ENCODE measurements around the gene CLOCK. TPM values are rescaled to one million over a fixed set of nuclear protein-coding genes. Genes with fewer than 3 reads are reported as not detected.
"Not testable (repeated sequence)": the region's sequence is repeated elsewhere in the genome, so short reads cannot be mapped to it uniquely, and the experiment has no call there.

CLOCK gene
- total RNA-seq, 2 experiments from 2014 or later: 1.9 to 9.0 TPM

GRCh38 chr4:55588160-55588559, 41.5 kb upstream of the CLOCK start:
- ChIA-PET CTCF (ENCODE audit: unreplicated experiment) (no interaction called here), POLR2A (no interaction called here)
- H3K4me2 ChIP-seq (ENCODE audit: low read length): no peak overlapping the region
- no peaks in the 10 kb centered on the region for H3K36me3 ChIP-seq (ENCODE audit: insufficient read depth, low read length)
- no peak for TF ChIP-seq EZH2phosphoT487 (IDR thresholded peaks at IDR 0.05; ENCODE audit: borderline replicate concordance, low read depth, low read length)
- no peak for TF ChIP-seq CTCF (conservative IDR thresholded peaks at IDR 0.05; ENCODE audit: low read length)
- no TSS peak for BruUV-seq (replicated peaks)
- H4K20me1 ChIP-seq (ENCODE audit: insufficient read depth, low read length): no peaks in the 10 kb centered on the region
- no peaks in the 10 kb centered on the region for H3K79me2 ChIP-seq (ENCODE audit: insufficient read depth, low read depth, low read length)
- no peak for DNase-seq (ENCODE audit: low spot score)
- no peak overlapping the region for H2AFZ ChIP-seq (ENCODE audit: low read length)
- H3K9me2 ChIP-seq (ENCODE audit: insufficient read depth, low read length): no peaks in the 10 kb centered on the region
- intact Hi-C loops (cut with micrococcal nuclease; ENCODE audit: unreplicated experiment): no loop called here
- H3K4me3 ChIP-seq (ENCODE audit: low read depth, low read length, poor library complexity, severe bottlenecking): no peak overlapping the region
- no peaks in the 10 kb centered on the region for H3K4me1 ChIP-seq (ENCODE audit: insufficient read depth, low read length, poor library complexity, severe bottlenecking)
- H3K9me3 ChIP-seq (ENCODE audit: low read length): no peaks in the 10 kb centered on the region
- no peak overlapping the region for H3K27ac ChIP-seq (ENCODE audit: low read depth, low read length, poor library complexity, severe bottlenecking)

GRCh38 chr4:55582773-55583172, 36.1 kb upstream of the CLOCK start:
- H3K4me1 ChIP-seq (ENCODE audit: insufficient read depth, low read length, poor library complexity, severe bottlenecking); H3K36me3 ChIP-seq (ENCODE audit: insufficient read depth, low read length); H3K79me2 ChIP-seq (ENCODE audit: insufficient read depth, low read depth, low read length); intact Hi-C loops (cut with micrococcal nuclease; ENCODE audit: unreplicated experiment); H2AFZ ChIP-seq (ENCODE audit: low read length); H3K9me3 ChIP-seq (ENCODE audit: low read length); H4K20me1 ChIP-seq (ENCODE audit: insufficient read depth, low read length); CTCF ChIA-PET (ENCODE audit: unreplicated experiment); H3K9me2 ChIP-seq (ENCODE audit: insufficient read depth, low read length); BruUV-seq (replicated peaks); H3K27ac ChIP-seq (ENCODE audit: low read depth, low read length, poor library complexity, severe bottlenecking); H3K4me3 ChIP-seq (ENCODE audit: low read depth, low read length, poor library complexity, severe bottlenecking); POLR2A ChIA-PET; DNase-seq (ENCODE audit: low spot score); H3K4me2 ChIP-seq (ENCODE audit: low read length): not testable (repeated sequence)

- intact Hi-C loops (cut with micrococcal nuclease; ENCODE audit: unreplicated experiment): no loop called here
- CTCF ChIA-PET (ENCODE audit: unreplicated experiment): no interaction called here
- DNase-seq (ENCODE audit: low spot score): no peak
Observed at GRCh38 chr4:55578341-55579010, 31.8 kb upstream of the CLOCK start.

More at GRCh38 chr4:55578341-55579010, 31.8 kb upstream of the CLOCK start:
- no peaks in the 10 kb centered on the region for H4K20me1 ChIP-seq (ENCODE audit: insufficient read depth, low read length)
- H3K9me2 ChIP-seq (ENCODE audit: insufficient read depth, low read length): no peaks in the 10 kb centered on the region
- H3K79me2 ChIP-seq (ENCODE audit: insufficient read depth, low read depth, low read length): no peaks in the 10 kb centered on the region
- no peaks in the 10 kb centered on the region for H3K4me1 ChIP-seq (ENCODE audit: insufficient read depth, low read length, poor library complexity, severe bottlenecking)
- no peak overlapping the region for H3K27ac ChIP-seq (ENCODE audit: low read depth, low read length, poor library complexity, severe bottlenecking)
- POLR2A ChIA-PET: no interaction called here
- no peak overlapping the region for H3K4me2 ChIP-seq (ENCODE audit: low read length)
- no peak overlapping the region for H3K4me3 ChIP-seq (ENCODE audit: low read depth, low read length, poor library complexity, severe bottlenecking)
- H3K36me3 ChIP-seq (ENCODE audit: insufficient read depth, low read length): no peaks in the 10 kb centered on the region
- H2AFZ ChIP-seq (ENCODE audit: low read length): no peak overlapping the region
- no TSS peak for BruUV-seq (replicated peaks)
- TF ChIP-seq CTCF (conservative IDR thresholded peaks at IDR 0.05; ENCODE audit: low read length) (no peak), EZH2phosphoT487 (IDR thresholded peaks at IDR 0.05; ENCODE audit: borderline replicate concordance, low read depth, low read length) (no peak)
- H3K9me3 ChIP-seq (ENCODE audit: low read length): no peaks in the 10 kb centered on the region

All from OCI-LY7 (cell line).